Left lung (tissue), 10 donors: ENCODE data around the gene HIF3A. TPM values are rescaled to one million over a fixed set of nuclear protein-coding genes. Genes with fewer than 3 reads are reported as not detected.
"Not testable (repeated sequence)": the region's sequence is repeated elsewhere in the genome, so short reads cannot be mapped to it uniquely, and the experiment has no call there.

Source experiments
- ATAC-seq: fragments of 200-7000 bp; cut with Tn5 transposase; one replicate; pipeline ENCODE4 v1.9.1; 2020; ENCODE audit warnings: moderate library complexity
- DNase-seq, 4 donors: peaks; one replicate each; pipeline ENCODE4 v3.0.0-alpha.2; 2013 to 2020
- H3K27ac ChIP-seq, 2 donors: fragments of 200-600 bp; sonication (generic) in 1 of 2; one replicate each; pipeline versions ENCODE4 v1.5.0 to v1.8.0; 2020 to 2021
- H3K27me3 ChIP-seq, 2 donors: fragments of 200-600 bp; sonication (generic) in 1 of 2; one replicate each; pipeline versions ENCODE4 v1.5.0 to v1.8.0; 2020 to 2021
- H3K36me3 ChIP-seq, 2 donors: fragments of 200-600 bp; sonication (generic) in 1 of 2; one replicate each; pipeline versions ENCODE4 v1.5.0 to v1.8.0; 2020 to 2021
- H3K4me1 ChIP-seq, 2 donors: fragments of 200-600 bp; one replicate each; pipeline ENCODE4 v1.8.0; 2021
- H3K4me3 ChIP-seq, 2 donors: fragments of 200-600 bp; sonication (generic) in 1 of 2; one replicate each; pipeline versions ENCODE4 v1.5.0 to v1.8.0; 2020 to 2021; ENCODE audit warnings: mild to moderate bottlenecking in 1 of 2
- H3K9me3 ChIP-seq, 2 donors: fragments of 200-600 bp; sonication (generic) in 1 of 2; one replicate each; pipeline versions ENCODE4 v1.5.0 to v1.8.0; 2020 to 2021
- intact Hi-C, 2 donors: fragments of 100-400 bp; cut with DNase I; formaldehyde crosslinking; loops; one replicate each; pipeline versions ENCODE4 v1.11.2 to v1.14.2; 2022
- polyA plus RNA-seq, 6 donors: library from polyadenylated mRNA; unstranded; fragments of 120-200 nt; gene quantifications; one replicate each; pipeline ENCODE4 v1.2.1, GENCODE V29; 2013; ENCODE audit not compliant: insufficient read length in 6 of 6
- total RNA-seq, 2 donors: library from RNA; stranded (reverse); fragmentation: NEBNext Ultra II Directional; extraction: Animal tissue kit (Norgen Biotek cat#: 25700); gene quantifications; one replicate each; pipeline ENCODE4 v1.2.1, GENCODE V29; 2021
- TF ChIP-seq, protein P1 (sequence below), 2 donors: fragments of 200-600 bp; sonication (generic) in 1 of 2; IDR thresholded peaks; one replicate each; pipeline versions ENCODE4 v1.5.0 to v1.8.0; 2021; ENCODE audit warnings: antibody characterized with exemption in 2 of 2
- donor health status: DM: no; HTN: yes; CAD: no.
- donor health status: DM: no; HTN: no; CAD: no.

Gene HIF3A
- total and polyA plus RNA-seq, 8 donors = 15.9 to 218 (median 173) TPM

DNA sequence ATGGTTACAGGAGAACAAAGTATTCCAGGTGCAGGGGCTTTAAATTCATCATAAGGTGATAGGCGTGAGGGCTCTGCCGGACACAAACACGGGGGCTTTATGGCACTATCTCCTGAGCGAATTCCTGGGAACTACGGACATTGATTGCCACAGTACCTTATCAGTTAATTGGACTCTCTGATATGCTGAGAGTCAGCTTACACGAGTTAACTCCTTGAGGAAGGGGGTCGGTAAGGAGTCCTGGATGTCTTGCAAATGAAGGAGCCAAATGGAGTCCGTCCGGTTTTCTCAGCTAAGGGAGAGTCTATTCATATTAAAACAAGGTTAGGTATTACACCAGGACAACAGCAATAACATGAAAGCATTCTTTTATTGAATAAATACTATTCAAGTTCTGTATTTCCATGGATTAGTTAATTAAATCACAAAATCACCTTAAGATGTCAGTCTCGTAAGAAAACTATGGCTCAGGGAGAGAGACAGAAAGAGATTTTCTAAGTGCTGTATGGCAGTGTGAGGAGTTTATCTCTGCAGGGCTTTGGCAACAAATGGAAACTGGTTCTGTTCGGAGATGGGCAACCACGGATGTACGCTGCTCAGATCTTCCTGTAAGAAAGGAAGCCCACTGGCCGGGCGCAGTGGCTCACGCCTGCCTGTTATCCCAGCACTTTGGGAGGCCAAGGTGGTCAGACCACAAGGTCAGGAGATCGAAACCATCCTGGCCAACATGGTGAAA, 26.2 kb upstream of the HIF3A start:
- H3K27me3 ChIP-seq = peaks cover 0 to 56% of the 10 kb centered on the region in 2 donors

DNA sequence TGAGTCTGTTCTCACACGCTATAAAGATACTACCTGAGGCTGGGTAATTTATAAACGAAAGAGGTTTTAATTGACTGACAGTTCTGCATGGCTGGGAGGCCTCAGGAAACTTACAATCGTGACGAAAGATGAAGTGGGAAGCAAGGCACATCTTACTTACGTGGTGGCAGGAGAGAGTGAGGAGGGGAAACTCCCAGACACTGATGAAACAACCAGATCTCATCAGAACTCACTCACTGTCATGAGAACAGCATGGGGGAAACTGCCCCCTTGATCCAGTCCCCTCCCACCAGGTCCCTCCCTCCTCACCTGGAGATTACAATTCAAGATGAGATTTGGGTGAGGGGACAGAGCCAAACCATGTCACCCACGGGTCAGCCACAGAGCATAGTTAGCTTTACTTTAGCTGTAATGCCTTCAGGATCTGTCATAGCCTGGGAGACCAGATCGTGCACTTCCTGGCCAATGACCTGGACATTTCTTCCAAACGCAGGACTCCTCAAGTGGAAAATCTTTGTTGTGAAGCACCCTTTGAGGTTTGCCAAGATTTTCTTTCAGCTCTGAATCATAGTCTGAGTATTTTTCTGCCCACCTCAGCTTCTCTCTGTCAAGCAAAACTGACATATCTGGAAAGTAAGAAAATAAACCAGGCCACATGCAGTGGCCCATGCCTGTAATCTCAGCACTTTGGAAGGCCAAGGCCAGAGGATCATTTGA, 25.2 kb upstream of the HIF3A start:
- TF ChIP-seq, protein P1, sequence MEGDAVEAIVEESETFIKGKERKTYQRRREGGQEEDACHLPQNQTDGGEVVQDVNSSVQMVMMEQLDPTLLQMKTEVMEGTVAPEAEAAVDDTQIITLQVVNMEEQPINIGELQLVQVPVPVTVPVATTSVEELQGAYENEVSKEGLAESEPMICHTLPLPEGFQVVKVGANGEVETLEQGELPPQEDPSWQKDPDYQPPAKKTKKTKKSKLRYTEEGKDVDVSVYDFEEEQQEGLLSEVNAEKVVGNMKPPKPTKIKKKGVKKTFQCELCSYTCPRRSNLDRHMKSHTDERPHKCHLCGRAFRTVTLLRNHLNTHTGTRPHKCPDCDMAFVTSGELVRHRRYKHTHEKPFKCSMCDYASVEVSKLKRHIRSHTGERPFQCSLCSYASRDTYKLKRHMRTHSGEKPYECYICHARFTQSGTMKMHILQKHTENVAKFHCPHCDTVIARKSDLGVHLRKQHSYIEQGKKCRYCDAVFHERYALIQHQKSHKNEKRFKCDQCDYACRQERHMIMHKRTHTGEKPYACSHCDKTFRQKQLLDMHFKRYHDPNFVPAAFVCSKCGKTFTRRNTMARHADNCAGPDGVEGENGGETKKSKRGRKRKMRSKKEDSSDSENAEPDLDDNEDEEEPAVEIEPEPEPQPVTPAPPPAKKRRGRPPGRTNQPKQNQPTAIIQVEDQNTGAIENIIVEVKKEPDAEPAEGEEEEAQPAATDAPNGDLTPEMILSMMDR (IDR thresholded peaks at IDR 0.05) = no peak
- H3K36me3 ChIP-seq = no peaks in the 10 kb centered on the region
- intact Hi-C loops = no loop called here
- peak overlapping the region in 1 of 2 donors; percentile 46 for H3K27ac ChIP-seq
- ATAC-seq (peak; percentile 95), DNase-seq (peak in 1 of 4 donors; percentile 41)
- H3K4me1 ChIP-seq = no peaks in the 10 kb centered on the region
- no peaks in the 10 kb centered on the region for H3K9me3 ChIP-seq
- peaks cover 0 to 47% of the 10 kb centered on the region in 2 donors for H3K27me3 ChIP-seq
- H3K4me3 ChIP-seq = no peak overlapping the region

More for the DNA sequence above, 26.2 kb upstream of the HIF3A start:
- no peak for ATAC-seq
- intact Hi-C loops = no loop called here
- DNase-seq = no peak
- H3K4me1 ChIP-seq = no peaks in the 10 kb centered on the region
- H3K36me3 ChIP-seq = no peaks in the 10 kb centered on the region
- H3K27ac ChIP-seq = no peak overlapping the region
- TF ChIP-seq, protein P1 (IDR thresholded peaks at IDR 0.05) = no peak
- no peak overlapping the region for H3K4me3 ChIP-seq
- H3K9me3 ChIP-seq = no peaks in the 10 kb centered on the region

DNA sequence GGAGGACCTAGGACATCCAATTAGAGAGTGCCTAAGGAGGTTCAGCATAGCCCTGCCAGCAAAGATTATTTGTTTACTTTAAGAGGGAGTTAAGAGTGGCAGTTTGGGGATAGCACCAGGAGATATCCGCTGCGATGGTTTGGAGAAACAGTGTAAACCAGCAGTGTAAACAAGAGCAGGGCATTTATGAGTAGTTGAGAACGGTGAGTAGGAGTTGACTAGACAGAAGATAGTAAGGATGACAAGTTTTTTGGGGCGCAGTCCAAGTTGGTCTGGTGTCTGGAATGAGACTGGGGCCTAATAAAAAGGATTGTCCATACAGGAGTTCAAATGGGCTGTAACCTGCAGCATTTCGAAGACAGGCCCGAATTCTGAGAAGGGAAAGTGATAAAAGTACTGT, 22.9 kb upstream of the HIF3A start:
- H3K36me3 ChIP-seq, H3K4me3 ChIP-seq, H3K4me1 ChIP-seq, ATAC-seq, H3K9me3 ChIP-seq, H3K27ac ChIP-seq, intact Hi-C loops, DNase-seq: not testable (repeated sequence)
- peaks cover 0 to 33% of the 10 kb centered on the region in 2 donors for H3K27me3 ChIP-seq

DNA sequence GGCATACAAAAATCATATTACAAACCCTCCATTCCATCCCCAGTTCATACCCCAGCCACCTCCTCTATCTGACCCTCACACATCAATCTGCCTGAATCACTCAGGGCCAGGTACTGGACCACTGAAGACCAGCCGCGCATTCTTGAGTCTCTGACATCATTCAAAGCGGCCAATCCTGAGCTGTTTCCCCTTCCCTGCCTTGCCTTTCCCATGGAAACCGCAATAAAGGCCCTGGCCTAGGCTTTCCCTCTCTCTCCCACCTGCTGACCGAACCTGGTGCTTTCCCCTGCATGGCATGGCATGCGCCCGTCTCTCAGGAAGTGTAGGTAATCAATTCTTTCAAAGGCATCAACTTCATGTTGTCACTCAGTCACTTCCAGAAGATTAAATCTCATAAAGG, 17.7 kb upstream of the HIF3A start:
- H3K27me3 ChIP-seq = peaks cover 0 to 6% of the 10 kb centered on the region in 2 donors
- no peaks in the 10 kb centered on the region for H3K36me3 ChIP-seq
- ATAC-seq = no peak
- intact Hi-C loops = no loop called here
- no peak for DNase-seq
- H3K4me1 ChIP-seq = peaks cover 0 to 10% of the 10 kb centered on the region in 2 donors
- TF ChIP-seq, protein P1 (IDR thresholded peaks at IDR 0.05) = no peak
- no peak overlapping the region for H3K4me3 ChIP-seq
- no peak overlapping the region for H3K27ac ChIP-seq
- H3K9me3 ChIP-seq = no peaks in the 10 kb centered on the region

DNA sequence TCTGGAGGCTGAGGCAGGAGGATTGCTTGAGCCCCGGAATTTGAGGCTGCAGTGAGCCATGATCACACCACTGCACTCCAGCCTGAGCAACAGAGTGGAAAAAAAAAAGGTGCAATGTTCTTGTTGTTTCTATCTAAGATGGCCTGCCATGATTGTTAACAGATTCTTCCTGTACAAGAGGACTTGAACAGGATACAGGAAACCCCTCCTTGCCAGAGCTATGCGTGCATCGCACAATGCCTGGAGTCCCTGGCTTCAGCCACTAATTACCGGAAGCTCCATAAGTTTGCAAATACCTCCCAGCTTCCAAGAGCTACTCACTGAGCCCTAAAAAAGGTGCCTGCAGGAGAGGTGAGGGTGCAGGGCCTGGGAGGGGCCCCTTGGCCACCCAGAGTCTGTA, 13.1 kb upstream of the HIF3A start:
- Histone ChIP-seq H3K4me1 (peaks cover 0 to 10% of the 10 kb centered on the region in 2 donors), H3K27me3 (peaks cover 0 to 6% of the 10 kb centered on the region in 2 donors), H3K36me3 (no peaks in the 10 kb centered on the region), H3K9me3 (no peaks in the 10 kb centered on the region), H3K27ac (peak overlapping the region in 1 of 2 donors; percentile 63), H3K4me3 (no peak overlapping the region)
- intact Hi-C loops = loop anchor here in 1 of 2 donors (10.0 kb wide), 2 partner anchors 111 to 201 kb away; no protein-coding TSS in a partner anchor
- DNase-seq (no peak), ATAC-seq (no peak)
- TF ChIP-seq, protein P1 (IDR thresholded peaks at IDR 0.05) = no peak
